Kidney capillary endothelial cell (primary cell): ENCODE data around the gene TMEM203.
"Not testable (repeated sequence)": the region's sequence is repeated elsewhere in the genome, so short reads cannot be mapped to it uniquely, and the experiment has no call there.

Source experiments
- DNase-seq: peaks from one replicate; pipeline ENCODE4 v3.0.0-alpha.2; 2018; ENCODE audit warnings: low spot score

The TMEM203 gene

GRCh38 chr9:137242269-137243203, 37.1 kb upstream of the TMEM203 start:
- no peak for DNase-seq

DNA sequence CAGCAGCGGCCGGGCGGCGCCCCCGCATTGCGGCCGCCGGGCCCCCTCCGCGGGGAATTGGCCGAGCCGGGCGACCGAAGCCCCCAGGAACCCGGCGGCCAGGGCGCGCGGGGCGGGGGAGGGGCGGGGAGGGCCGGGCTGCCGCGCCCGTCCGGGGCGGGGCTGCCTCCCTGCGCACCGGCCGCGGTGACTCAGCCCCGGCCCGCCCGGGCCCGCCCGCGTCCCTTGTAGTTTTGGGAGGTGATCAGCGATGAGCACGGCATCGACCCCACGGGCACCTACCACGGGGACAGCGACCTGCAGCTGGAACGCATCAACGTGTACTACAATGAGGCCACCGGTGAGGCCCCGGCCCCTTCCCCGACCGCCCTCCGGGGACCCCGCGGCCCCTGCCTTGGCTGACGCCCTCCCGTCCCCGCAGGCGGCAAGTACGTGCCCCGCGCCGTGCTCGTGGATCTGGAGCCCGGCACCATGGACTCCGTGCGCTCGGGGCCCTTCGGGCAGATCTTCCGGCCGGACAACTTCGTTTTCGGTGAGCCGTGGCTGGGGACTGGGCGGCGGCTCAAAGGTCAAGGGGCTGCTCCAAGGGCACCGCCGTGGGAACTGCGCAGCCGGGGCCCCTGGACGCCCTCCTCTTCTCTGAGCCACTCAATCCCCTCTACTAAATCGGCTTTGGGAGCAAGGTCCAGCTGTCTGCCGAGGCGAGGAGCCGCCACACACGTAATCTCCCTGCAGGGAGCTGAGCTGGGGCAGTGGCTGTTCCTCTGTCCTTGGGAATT, 36.2 kb upstream of the TMEM203 start:
- no peak for DNase-seq

DNA sequence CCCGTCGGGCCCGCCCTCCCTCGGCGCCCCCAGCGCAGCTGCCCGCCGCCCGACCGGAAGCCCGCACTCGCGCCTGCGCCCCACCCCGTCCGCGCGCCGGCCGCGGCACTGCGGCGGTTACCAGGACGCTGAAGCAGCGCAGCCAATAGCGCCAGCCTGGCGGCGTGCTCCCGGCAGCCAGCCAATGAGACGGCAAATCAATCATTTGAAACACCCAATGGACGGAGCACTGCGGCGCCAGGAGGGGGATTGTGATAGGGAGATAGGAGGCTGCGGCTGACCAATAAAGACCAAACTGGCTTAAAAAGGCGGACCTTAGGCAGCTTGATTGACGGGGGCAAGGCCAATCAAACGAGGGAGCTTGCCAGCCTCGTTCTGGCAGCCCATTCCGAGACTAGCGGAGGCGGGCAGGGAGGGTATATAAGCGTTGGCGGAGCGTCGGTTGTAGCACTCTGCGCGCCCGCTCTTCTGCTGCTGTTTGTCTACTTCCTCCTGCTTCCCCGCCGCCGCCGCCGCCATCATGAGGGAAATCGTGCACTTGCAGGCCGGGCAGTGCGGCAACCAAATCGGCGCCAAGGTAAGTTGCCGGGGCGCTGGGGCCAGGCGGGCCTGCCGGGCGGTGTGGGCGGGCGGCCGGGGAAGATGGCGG, 35.5 kb upstream of the TMEM203 start, which contains the start of gene TUBB4B:
TUBB4B (plus strand) TSS at position 447 of the 649 bp plus-strand sequence; CDS start at position 521, 74 bp downstream.
- DNase-seq: peak; percentile 100

DNA sequence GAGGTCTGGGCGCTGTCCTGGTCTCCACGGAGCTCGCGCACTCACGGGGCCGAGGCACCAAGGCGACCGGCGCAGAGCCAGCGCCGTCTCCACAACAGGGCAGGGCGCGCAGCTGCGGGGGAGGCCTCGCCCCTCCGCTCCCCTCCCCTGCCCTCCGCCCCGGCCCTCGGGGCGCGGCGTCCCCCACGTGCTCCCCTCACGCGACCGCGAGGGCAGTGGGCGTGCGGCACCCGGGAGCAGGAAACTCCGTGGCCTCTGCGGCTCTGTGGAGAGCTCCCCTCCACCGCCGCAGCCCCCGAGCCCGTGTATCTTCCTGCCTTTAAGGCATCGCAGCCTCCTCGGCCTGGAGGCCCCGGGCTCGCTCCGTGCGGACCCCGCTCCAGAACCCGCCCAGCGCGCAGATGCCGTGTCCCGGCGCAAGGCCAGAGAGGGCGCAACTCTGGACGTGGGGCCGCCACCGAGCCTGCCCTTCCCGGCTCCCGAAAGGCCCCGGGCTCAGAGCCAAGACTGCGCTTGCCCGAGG, 34.9 kb upstream of the TMEM203 start:
- no peak for DNase-seq

DNA sequence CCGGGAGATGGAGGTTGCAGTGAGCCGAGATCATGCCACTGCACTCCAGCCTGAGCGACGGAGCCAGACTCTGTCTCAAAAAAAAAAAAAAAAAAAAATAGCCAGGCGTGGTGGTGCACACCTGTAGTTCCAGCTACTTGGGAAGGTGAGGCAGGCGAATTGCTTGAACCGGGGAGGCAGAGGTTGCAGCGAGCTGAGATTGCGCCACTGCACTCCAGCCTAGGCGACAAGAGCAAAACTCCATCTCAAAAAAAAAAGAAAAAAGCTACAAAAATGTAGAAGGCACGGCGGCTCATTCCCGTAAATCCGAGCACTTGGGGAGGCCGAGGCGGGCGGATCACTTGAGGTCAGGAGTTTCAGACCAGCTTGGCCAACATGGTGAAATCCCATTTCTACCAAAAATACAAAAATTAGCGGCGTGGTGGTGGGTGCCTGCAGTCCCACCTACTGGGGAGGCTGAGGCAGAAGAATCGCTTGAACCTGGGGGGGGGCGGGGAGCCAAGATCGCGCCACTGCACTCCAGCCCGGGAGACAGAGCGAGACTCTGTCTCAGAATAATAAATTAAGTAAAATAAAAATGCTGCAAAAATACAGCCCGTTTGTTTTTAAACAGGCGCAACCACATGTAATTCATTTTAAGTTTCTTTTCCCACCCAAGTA, 34.2 kb upstream of the TMEM203 start:
- not testable (repeated sequence) for DNase-seq

GRCh38 chr9:137237759-137238726, 32.6 kb upstream of the TMEM203 start:
- DNase-seq: no peak

DNA sequence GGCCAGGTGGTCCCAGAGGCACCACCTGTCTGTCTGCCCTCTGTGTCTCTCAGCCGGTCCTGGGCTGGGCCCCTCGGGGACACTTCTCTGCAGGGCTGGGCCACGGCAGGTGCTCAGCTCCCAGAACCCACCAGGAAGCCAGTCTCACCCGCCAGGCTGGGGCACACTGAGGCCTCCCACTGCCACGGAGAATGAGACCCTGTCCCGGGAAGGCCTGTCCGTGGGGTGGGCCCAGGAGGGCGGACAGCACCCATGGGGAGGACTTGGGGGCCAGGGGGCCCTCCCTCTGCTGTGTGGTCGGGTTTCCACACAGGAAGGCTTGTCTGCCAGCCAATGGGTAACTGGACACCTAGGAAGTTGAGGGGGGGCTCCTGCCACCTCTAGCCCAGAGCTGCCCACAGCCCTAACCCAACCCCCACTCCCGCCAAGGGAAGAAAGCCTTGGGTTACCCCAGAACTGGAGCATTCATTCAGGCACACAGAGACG, 31.5 kb upstream of the TMEM203 start:
- no peak for DNase-seq

DNA sequence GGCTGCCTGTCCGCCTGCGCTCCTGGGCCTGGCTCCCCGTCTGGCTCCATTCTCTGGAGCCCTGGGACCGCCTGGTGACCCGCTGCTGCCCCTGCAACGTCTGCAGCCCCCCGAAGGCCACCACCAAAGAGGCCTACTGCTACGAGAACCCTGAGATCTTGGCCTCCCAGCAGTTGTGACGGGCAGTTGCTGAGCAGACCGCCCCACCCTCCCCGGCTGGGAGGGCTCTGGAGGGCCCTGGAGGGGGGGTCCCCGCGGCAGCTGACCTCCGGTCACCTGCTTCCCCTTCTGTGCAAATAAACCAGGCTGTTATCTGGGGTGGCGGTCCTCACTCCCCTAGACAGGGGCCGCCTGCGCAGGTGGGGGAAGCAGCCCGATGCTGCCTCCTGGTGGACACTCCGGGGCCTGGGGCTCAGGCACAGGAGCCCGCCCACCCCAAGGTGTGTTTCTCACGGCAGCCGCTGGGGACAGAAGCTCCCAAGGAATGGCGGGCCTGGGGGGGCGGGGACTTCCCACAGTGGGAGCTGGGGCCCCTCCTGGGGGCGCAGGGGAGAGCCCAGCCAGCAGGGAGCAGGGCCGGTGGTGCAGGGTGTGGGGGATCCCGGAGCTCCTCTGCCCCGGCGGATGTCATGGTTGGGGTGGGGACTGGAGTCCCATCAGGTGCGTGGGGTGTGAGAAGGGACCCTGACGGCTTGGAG, 30.9 kb upstream of the TMEM203 start:
- peak; percentile 70 for DNase-seq

- DNase-seq: no peak
These were observed 30.2 kb upstream of the TMEM203 start for GRCh38 chr9:137235424-137236237.

- no peak for DNase-seq
These were observed 29.4 kb upstream of the TMEM203 start for GRCh38 chr9:137234758-137235423.

DNA sequence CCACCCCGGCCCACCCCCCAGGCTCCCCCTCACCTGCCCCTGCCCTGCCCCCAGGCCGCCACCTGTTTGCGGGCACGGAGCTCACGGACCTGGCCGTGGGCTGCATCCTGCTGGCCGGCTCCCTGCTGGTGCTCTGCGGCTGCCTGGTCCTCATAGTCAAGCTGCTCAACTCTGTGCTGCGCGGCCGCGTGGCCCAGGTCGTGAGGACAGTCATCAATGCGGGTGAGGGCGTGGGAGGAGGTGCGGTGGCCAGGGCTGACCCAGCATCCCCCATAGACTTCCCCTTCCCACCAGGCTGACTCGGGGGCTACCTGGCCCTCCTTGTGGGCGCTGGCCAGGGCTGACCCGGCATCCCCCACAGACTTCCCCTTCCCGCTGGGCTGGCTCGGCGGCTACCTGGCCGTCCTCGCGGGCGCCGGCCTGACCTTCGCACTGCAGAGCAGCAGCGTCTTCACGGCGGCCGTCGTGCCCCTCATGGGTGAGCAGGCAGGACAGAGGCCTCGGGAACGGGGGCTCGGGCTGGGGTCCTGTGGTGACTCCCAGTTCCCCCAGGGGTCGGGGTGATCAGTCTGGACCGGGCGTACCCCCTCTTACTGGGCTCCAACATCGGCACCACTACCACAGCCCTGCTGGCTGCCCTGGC, 28.7 kb upstream of the TMEM203 start:
- DNase-seq: no peak

GRCh38 chr9:137233143-137233980, 27.9 kb upstream of the TMEM203 start:
- DNase-seq: no peak

DNA sequence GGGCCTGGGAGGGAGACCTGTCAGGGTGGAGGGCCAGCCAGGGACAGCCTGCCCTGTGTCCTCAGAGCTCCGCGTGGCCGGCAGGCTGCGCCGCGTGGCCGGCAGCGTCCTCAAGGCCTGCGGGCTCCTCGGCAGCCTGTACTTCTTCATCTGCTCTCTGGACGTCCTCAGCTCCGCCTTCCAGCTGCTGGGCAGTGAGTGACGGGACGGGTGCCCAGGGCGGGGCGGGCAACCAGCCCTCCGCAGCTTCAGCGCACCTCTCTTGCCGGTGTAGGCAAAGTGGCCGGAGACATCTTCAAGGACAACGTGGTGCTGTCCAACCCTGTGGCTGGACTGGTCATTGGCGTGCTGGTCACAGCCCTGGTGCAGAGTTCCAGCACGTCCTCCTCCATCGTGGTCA, 27.1 kb upstream of the TMEM203 start:
- DNase-seq: no peak

DNA sequence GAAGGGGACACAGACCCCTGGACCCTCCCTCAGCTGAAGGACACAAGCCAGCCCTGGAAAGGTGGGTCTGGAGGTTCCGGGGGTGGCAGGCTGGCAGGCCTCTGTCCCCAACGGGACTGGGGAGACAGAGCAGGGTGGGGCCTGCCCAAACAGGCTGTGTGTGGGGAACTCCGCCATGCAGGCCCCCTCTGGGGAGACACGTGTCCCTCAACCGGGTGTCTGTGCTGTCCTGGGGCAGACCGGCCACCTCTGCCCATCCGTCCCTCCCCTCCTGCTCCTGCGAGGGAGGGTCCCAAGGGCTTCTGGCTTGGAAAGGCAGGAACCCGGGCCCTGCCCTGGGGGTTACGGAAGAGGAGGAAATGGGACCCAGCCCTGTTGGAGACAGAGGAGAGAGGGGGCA, 26.7 kb upstream of the TMEM203 start:
- DNase-seq: no peak

- no peak for DNase-seq
These were observed 26.1 kb upstream of the TMEM203 start for GRCh38 chr9:137231372-137232039.

- DNase-seq: no peak
These were observed 25.4 kb upstream of the TMEM203 start, which contains the start of gene SLC34A3 for GRCh38 chr9:137230705-137231371. Gene SLC34A3 (plus strand): TSS chr9:137230901. CDS start chr9:137231703, 802 bp downstream.
